Measurements from ENCODE around the gene OR2D2. TPM values are rescaled to one million over a fixed set of nuclear protein-coding genes. Genes with fewer than 3 reads are reported as not detected.

OR2D2 gene
- total and polyA plus RNA-seq, 2 of the 13 experiments (the other 11 are each of a cell fraction or from before 2014, with no cell fraction given), result not detected

- DNase-seq (ENCODE audit: low spot score) (no peak), ATAC-seq (no peak), FAIRE-seq (no peak)
- no peak overlapping the region for H3K4me3 ChIP-seq (replicated peaks in 1 of 3; ENCODE audit: insufficient read depth in 1 of 3, low read depth in 2 of 3, low read length in 3 of 3)
- H2AFZ ChIP-seq (ENCODE audit: low read length), result no peak overlapping the region
- H3K27ac ChIP-seq (ENCODE audit: extremely low read length, insufficient read depth, low read length), result no peak overlapping the region
- no peaks in the 10 kb centered on the region for H3K9me3 ChIP-seq (ENCODE audit: low read length)
- H3K79me2 ChIP-seq (ENCODE audit: insufficient read depth, low read length), result no peaks in the 10 kb centered on the region
- no peaks in the 10 kb centered on the region for H3K36me3 ChIP-seq (replicated peaks in 1 of 2; ENCODE audit: control insufficient read depth in 1 of 2, insufficient read depth in 2 of 2, low read length in 2 of 2)
- peaks cover 0 to 6% of the 10 kb centered on the region in 2 experiments; a peak in 1 of 5 replicates for H3K27me3 ChIP-seq (ENCODE audit: control insufficient read depth in 1 of 2, insufficient read depth in 2 of 2, low read length in 2 of 2)
- CTCF ChIA-PET (ENCODE audit: low intra/inter-chr PET ratio, low total read pairs), result no interaction called here
- WGBS (ENCODE audit: low lambda C conversion rate), result 9% methylated on average over 5 of the region's 5 CpGs
- POLR2A ChIA-PET, result no interaction called here
- BruUV-seq (replicated peaks), result no TSS peak
- intact Hi-C loops (cut with micrococcal nuclease; ENCODE audit: unreplicated experiment) (no loop called here), in situ Hi-C loops (cut with HindIII; ENCODE audit: extremely low pct_ligation_motif_present, low pct_unique_long_range_greater_than_20kb) (no loop called here)
- 0 out of 2 replicates have a peak, but pooled peaks cover 6% of the 10 kb centered on the region for H3K4me1 ChIP-seq (ENCODE audit: insufficient read depth, low read length)
- no peak overlapping the region for H3K9ac ChIP-seq (ENCODE audit: insufficient read depth, low read depth, low read length)
- H4K20me1 ChIP-seq (ENCODE audit: insufficient read depth, low read length), result no peaks in the 10 kb centered on the region
- no peak overlapping the region for H3K4me2 ChIP-seq (ENCODE audit: low read depth, low read length)
- TF ChIP-seq USF2 (IDR thresholded peaks at IDR 0.05; ENCODE audit: low read depth, low read length), result no peak
- TF ChIP-seq USF2 (CRISPR knock-in tag; IDR thresholded peaks at IDR 0.05; ENCODE audit: borderline replicate concordance), result no peak
- TF ChIP-seq ZNF317 (CRISPR knock-in tag; IDR thresholded peaks at IDR 0.05), result no peak
- TF ChIP-seq NR0B2 (CRISPR knock-in tag; IDR thresholded peaks at IDR 0.05), result no peak
- TF ChIP-seq FUBP1 (CRISPR knock-in tag; IDR thresholded peaks at IDR 0.05; ENCODE audit: borderline replicate concordance), result no peak
- no peak for TF ChIP-seq HNF1B (CRISPR knock-in tag; IDR thresholded peaks at IDR 0.05)
- no peak for TF ChIP-seq TFDP1 (CRISPR knock-in tag; IDR thresholded peaks at IDR 0.05; ENCODE audit: borderline replicate concordance)
- no peak for TF ChIP-seq ARNT2 (CRISPR knock-in tag; IDR thresholded peaks at IDR 0.05; ENCODE audit: low read depth)
- TF ChIP-seq ATM (IDR thresholded peaks at IDR 0.05; ENCODE audit: borderline replicate concordance), result no peak
- no peak for TF ChIP-seq RFXAP (CRISPR knock-in tag; IDR thresholded peaks at IDR 0.05; ENCODE audit: borderline replicate concordance)
- no peak for TF ChIP-seq JUN (CRISPR knock-in tag; IDR thresholded peaks at IDR 0.05)
- no peak for TF ChIP-seq ZNF607 (CRISPR knock-in tag; IDR thresholded peaks at IDR 0.05; ENCODE audit: borderline replicate concordance)
- TF ChIP-seq ZNF574 (CRISPR knock-in tag; IDR thresholded peaks at IDR 0.05), result no peak
Observed at GRCh38 chr11:6844356-6844755, 47.9 kb downstream of the OR2D2 start.
